Non-pigmented ciliary epithelial cell (primary cell): ENCODE data around the gene OIP5.
"Not testable (repeated sequence)": the region's sequence is repeated elsewhere in the genome, so short reads cannot be mapped to it uniquely, and the experiment has no call there.

Experiments used
- DNase-seq: peaks from one replicate; pipeline ENCODE4 v3.0.0-alpha.2; 2010; ENCODE audit warnings: low read depth

The OIP5 gene

GRCh38 chr15:41301587-41301986 lies 30.8 kb downstream of the OIP5 start:
- DNase-seq, result no peak

GRCh38 chr15:41301139-41301538 lies 31.3 kb downstream of the OIP5 start:
- not testable (repeated sequence) for DNase-seq

- DNase-seq, result no peak
Measured at GRCh38 chr15:41292521-41292920, 39.9 kb downstream of the OIP5 start.

- no peak for DNase-seq
Measured at GRCh38 chr15:41291065-41291631, 41.2 kb downstream of the OIP5 start.

- DNase-seq, result no peak
Measured at GRCh38 chr15:41289953-41290352, 42.4 kb downstream of the OIP5 start.

GRCh38 chr15:41288464-41288863 lies 43.9 kb downstream of the OIP5 start:
- DNase-seq, result no peak

- no peak for DNase-seq
Measured at GRCh38 chr15:41286665-41287333, 45.6 kb downstream of the OIP5 start.

- DNase-seq, result no peak
Measured at GRCh38 chr15:41285285-41285684, 47.1 kb downstream of the OIP5 start.

GRCh38 chr15:41284427-41285177 lies 47.8 kb downstream of the OIP5 start:
- DNase-seq, result no peak

GRCh38 chr15:41283653-41284426 lies 48.6 kb downstream of the OIP5 start:
- DNase-seq, result peak; percentile 99

- DNase-seq, result not testable (repeated sequence)
Measured at GRCh38 chr15:41282980-41283652, 49.3 kb downstream of the OIP5 start.

GRCh38 chr15:41282436-41282835 lies 50.0 kb downstream of the OIP5 start:
- DNase-seq, result not testable (repeated sequence)

GRCh38 chr15:41281236-41281635 lies 51.2 kb downstream of the OIP5 start:
- peak; percentile 70 for DNase-seq

- DNase-seq, result no peak
Measured at GRCh38 chr15:41279535-41280283, 52.7 kb downstream of the OIP5 start.

GRCh38 chr15:41278319-41278718 lies 54.1 kb downstream of the OIP5 start:
- DNase-seq, result no peak

- DNase-seq, result no peak
Measured at GRCh38 chr15:41276831-41277230, 55.6 kb downstream of the OIP5 start.

GRCh38 chr15:41269887-41270286 lies 62.5 kb downstream of the OIP5 start:
- no peak for DNase-seq

GRCh38 chr15:41263891-41264351 lies 68.5 kb downstream of the OIP5 start:
- DNase-seq, result peak; percentile 49

- no peak for DNase-seq
Measured at GRCh38 chr15:41262571-41262970, 69.8 kb downstream of the OIP5 start.

GRCh38 chr15:41260924-41261323 lies 71.5 kb downstream of the OIP5 start:
- not testable (repeated sequence) for DNase-seq
